MM.1S (cell line): Measurements from ENCODE around the gene LITAF.

ENCODE experiments used
- DNase-seq: peaks from one replicate; pipeline ENCODE4 v3.0.0-alpha.2; 2015
- H2AFZ ChIP-seq: fragments of 300-600 bp; sonication (generic); 2 replicates; pipeline ENCODE4 v1.6.0; 2016; ENCODE audit warnings: antibody characterized with exemption, low read length
- H3F3A ChIP-seq: fragments of 300-600 bp; sonication (generic); 2 replicates; pipeline ENCODE4 v1.6.1; 2016; ENCODE audit warnings: mild to moderate bottlenecking, antibody characterized with exemption, low read length, moderate library complexity, mixed read lengths; ENCODE audit not compliant: insufficient read depth
- H3K27ac ChIP-seq: fragments of 300-600 bp; sonication (generic); 2 replicates; pipeline ENCODE4 v1.5.1; 2016; ENCODE audit warnings: mild to moderate bottlenecking, low read length
- H3K27me3 ChIP-seq: fragments of 300-600 bp; sonication (generic); replicated peaks from 2 replicates; pipeline ENCODE4 v1.6.0; 2016; ENCODE audit warnings: low read length; ENCODE audit not compliant: insufficient read depth
- H3K36me3 ChIP-seq: fragments of 300-600 bp; sonication (generic); replicated peaks from 2 replicates; pipeline ENCODE4 v1.6.1; 2016; ENCODE audit warnings: mild to moderate bottlenecking, low read length, mixed read lengths; ENCODE audit not compliant: insufficient read depth
- H3K4me1 ChIP-seq: fragments of 300-600 bp; sonication (generic); 2 replicates; pipeline ENCODE4 v1.6.1; 2016; ENCODE audit warnings: low read length, mixed read lengths
- H3K4me2 ChIP-seq: fragments of 300-600 bp; sonication (generic); 2 replicates; pipeline ENCODE4 v1.6.0; 2016; ENCODE audit warnings: low read depth, low read length
- H3K4me3 ChIP-seq: fragments of 300-600 bp; sonication (generic); 2 replicates; pipeline ENCODE4 v1.5.1; 2016; ENCODE audit warnings: low read length, mixed read lengths
- H3K79me2 ChIP-seq: fragments of 300-600 bp; sonication (generic); 2 replicates; pipeline ENCODE4 v1.6.1; 2016; ENCODE audit warnings: mixed run types, low read length, mixed read lengths
- H3K9ac ChIP-seq: fragments of 300-600 bp; sonication (generic); 2 replicates; pipeline ENCODE4 v1.6.1; 2016; ENCODE audit warnings: low read length, mixed read lengths
- H3K9me2 ChIP-seq: fragments of 300-600 bp; sonication (generic); replicated peaks from 2 replicates; pipeline ENCODE4 v1.6.1; 2016; ENCODE audit warnings: mild to moderate bottlenecking, low read length, mixed read lengths; ENCODE audit not compliant: insufficient read depth
- H3K9me3 ChIP-seq: fragments of 300-600 bp; sonication (generic); replicated peaks from 2 replicates; pipeline ENCODE4 v1.6.1; 2016; ENCODE audit warnings: mild to moderate bottlenecking, low read length, mixed read lengths; ENCODE audit not compliant: insufficient read depth
- H4K20me1 ChIP-seq: fragments of 300-600 bp; sonication (generic); 2 replicates; pipeline ENCODE4 v1.6.1; 2016; ENCODE audit warnings: mild to moderate bottlenecking, low read length, moderate library complexity, mixed read lengths; ENCODE audit not compliant: insufficient read depth
- CTCF ChIP-seq: fragments of 300-600 bp; sonication (generic); IDR thresholded peaks from 2 replicates; pipeline ENCODE4 v1.5.1; 2016; ENCODE audit warnings: antibody characterized with exemption, low read length, mixed read lengths
- EZH2 ChIP-seq: fragments of 300-600 bp; sonication (generic); optimal IDR thresholded peaks from 2 replicates; pipeline ENCODE3; 2017; ENCODE audit warnings: low read depth, mild to moderate bottlenecking, antibody characterized with exemption, low read length, mixed read lengths
- EZH2phosphoT487 ChIP-seq: fragments of 300-600 bp; sonication (generic); IDR thresholded peaks from 2 replicates; pipeline ENCODE4 v1.6.1; 2018; ENCODE audit warnings: antibody characterized with exemption, low read length

LITAF gene

GRCh38 chr16:11635113-11635652, 48.5 kb upstream of the LITAF start:
- no peak overlapping the region for H3K9ac ChIP-seq
- no peaks in the 10 kb centered on the region for H3K36me3 ChIP-seq
- H3K27ac ChIP-seq, result no peak overlapping the region
- H3K27me3 ChIP-seq, result no peaks in the 10 kb centered on the region
- TF ChIP-seq EZH2phosphoT487 (no peak), CTCF (no peak), EZH2 (no peak)
- H3K4me3 ChIP-seq, result no peak overlapping the region
- H3K9me3 ChIP-seq, result no peaks in the 10 kb centered on the region
- H3K79me2 ChIP-seq, result no peaks in the 10 kb centered on the region
- H3K4me1 ChIP-seq, result no peaks in the 10 kb centered on the region
- no peaks in the 10 kb centered on the region for H3F3A ChIP-seq
- no peak for DNase-seq
- H3K9me2 ChIP-seq, result no peaks in the 10 kb centered on the region
- no peak overlapping the region for H3K4me2 ChIP-seq
- no peaks in the 10 kb centered on the region for H4K20me1 ChIP-seq
- H2AFZ ChIP-seq, result no peak overlapping the region

GRCh38 chr16:11634312-11634711, 47.6 kb upstream of the LITAF start:
- H3K4me2 ChIP-seq, result no peak overlapping the region
- H3K27ac ChIP-seq, result no peak overlapping the region

GRCh38 chr16:11633113-11633512, 46.4 kb upstream of the LITAF start:
- Histone ChIP-seq H3K36me3 (no peaks in the 10 kb centered on the region), H3K4me1 (peaks cover 12% of the 10 kb centered on the region), H3F3A (no peaks in the 10 kb centered on the region), H3K27ac (no peak overlapping the region), H3K79me2 (no peaks in the 10 kb centered on the region), H3K9me3 (no peaks in the 10 kb centered on the region), H3K4me2 (no peak overlapping the region), H3K9me2 (no peaks in the 10 kb centered on the region), H3K9ac (no peak overlapping the region), H2AFZ (no peak overlapping the region), H3K4me3 (no peak overlapping the region), H4K20me1 (no peaks in the 10 kb centered on the region), H3K27me3 (no peaks in the 10 kb centered on the region)
- TF ChIP-seq EZH2 (no peak), EZH2phosphoT487 (no peak), CTCF (no peak)
- DNase-seq, result no peak

More at GRCh38 chr16:11634312-11634711, 47.6 kb upstream of the LITAF start:
- H3K79me2 ChIP-seq, result no peaks in the 10 kb centered on the region
- H3K9me3 ChIP-seq, result no peaks in the 10 kb centered on the region
- DNase-seq, result no peak
- H2AFZ ChIP-seq, result no peak overlapping the region
- H4K20me1 ChIP-seq, result no peaks in the 10 kb centered on the region
- H3K4me1 ChIP-seq, result peaks cover 8% of the 10 kb centered on the region; the same call in 1 of the 2 replicates
- H3K36me3 ChIP-seq, result no peaks in the 10 kb centered on the region
- no peak overlapping the region for H3K4me3 ChIP-seq
- no peak for TF ChIP-seq EZH2
- TF ChIP-seq CTCF, result no peak
- TF ChIP-seq EZH2phosphoT487, result no peak
- H3K9me2 ChIP-seq, result no peaks in the 10 kb centered on the region
- no peaks in the 10 kb centered on the region for H3F3A ChIP-seq
- no peak overlapping the region for H3K9ac ChIP-seq
- no peaks in the 10 kb centered on the region for H3K27me3 ChIP-seq
